Ascending aorta (tissue), 2 donors: Measurements from ENCODE around the gene TMEM17. TPM values are rescaled to one million over a fixed set of nuclear protein-coding genes. Genes with fewer than 3 reads are reported as not detected.
A peak's percentile ranks its signal among the peaks of the same experiment; 100 is the strongest.

Experiments
- DNase-seq, 2 donors: peaks; one replicate each; pipeline ENCODE4 v3.0.0-alpha.2; 2019; ENCODE audit warnings: low spot score in 2 of 2
- H3K27ac ChIP-seq, 2 donors: fragments of 200-600 bp; sonication (generic); one replicate each; pipeline ENCODE4 v1.5.1; 2016 to 2017; ENCODE audit warnings: mild to moderate bottlenecking in 1 of 2
- H3K27me3 ChIP-seq: fragments of 200-600 bp; sonication (generic); one replicate; pipeline ENCODE4 v1.5.1; 2017
- H3K36me3 ChIP-seq, 2 donors: fragments of 200-600 bp; sonication (generic); one replicate each; pipeline ENCODE4 v1.5.1; 2016
- H3K4me1 ChIP-seq, 2 donors: fragments of 200-600 bp; sonication (generic); one replicate each; pipeline ENCODE4 v1.5.1; 2016 to 2017; ENCODE audit warnings: mild to moderate bottlenecking in 1 of 2
- H3K4me3 ChIP-seq, 2 donors: fragments of 200-600 bp; sonication (generic); one replicate each; pipeline ENCODE4 v1.5.1; 2016 to 2017; ENCODE audit warnings: mild to moderate bottlenecking in 1 of 2
- H3K9me3 ChIP-seq, 2 donors: fragments of 200-600 bp; sonication (generic); one replicate each; pipeline ENCODE4 v1.5.1; 2016
- CTCF ChIP-seq, 3 experiments: fragments of 200-600 bp in 2 of 3; fragments of 450-650 bp in 1 of 3; sonication (generic) in 2 of 3; IDR thresholded peaks; one replicate each; pipeline ENCODE4 v1.5.1; 2016 to 2019; ENCODE audit warnings: antibody characterized with exemption in 3 of 3, mild to moderate bottlenecking in 1 of 3, moderate library complexity in 1 of 3
- intact Hi-C: fragments of 100-400 bp; cut with DNase I; formaldehyde crosslinking; loops from one replicate; pipeline ENCODE4 v1.15.1; 2023
- total RNA-seq: library from RNA; depleted of rRNA; stranded (reverse); fragments of >200 nt; gene quantifications from one replicate; pipeline ENCODE4 v1.1.0, GENCODE V29; 2016

Gene TMEM17
- total RNA-seq, 1 donor from 2014 or later, result not detected

- no peaks in the 10 kb centered on the region for H3K36me3 ChIP-seq
- H3K4me1 ChIP-seq, result peaks cover 0 to 14% of the 10 kb centered on the region in 2 donors
- intact Hi-C loops, result no loop called here
Observed at GRCh38 chr2:62482558-62483352, 23.2 kb downstream of the TMEM17 start.

DNA sequence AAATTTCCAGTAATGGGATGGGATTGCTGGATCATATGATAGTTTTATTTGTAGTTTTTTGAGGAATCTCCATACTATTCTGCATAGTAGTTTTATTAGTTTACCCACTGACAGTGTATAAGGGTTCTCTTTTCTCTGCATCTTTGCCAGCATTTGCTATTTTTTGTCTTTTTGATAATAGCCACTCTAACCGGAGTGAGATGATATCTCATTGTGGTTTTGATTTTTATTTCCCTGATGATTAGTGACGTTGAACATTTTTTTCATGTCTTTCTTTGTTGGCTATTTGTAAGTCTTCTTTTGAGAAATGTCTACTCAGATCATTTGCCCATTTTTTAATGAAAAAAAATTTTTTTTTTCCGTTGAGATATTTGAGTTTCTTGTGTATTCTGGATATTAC lies 26.1 kb downstream of the TMEM17 start:
- TF ChIP-seq CTCF (IDR thresholded peaks at IDR 0.05), result no peak
- Histone ChIP-seq H3K27ac (no peak overlapping the region), H3K9me3 (no peaks in the 10 kb centered on the region), H3K36me3 (no peaks in the 10 kb centered on the region), H3K4me3 (no peak overlapping the region), H3K27me3 (no peaks in the 10 kb centered on the region), H3K4me1 (peaks cover 15 to 16% of the 10 kb centered on the region in 2 donors)
- intact Hi-C loops, result no loop called here
- DNase-seq, result no peak

More at GRCh38 chr2:62482558-62483352, 23.2 kb downstream of the TMEM17 start:
- Histone ChIP-seq H3K9me3 (no peaks in the 10 kb centered on the region), H3K27me3 (no peaks in the 10 kb centered on the region), H3K27ac (no peak overlapping the region), H3K4me3 (no peak overlapping the region)
- DNase-seq, result no peak
- no peak for TF ChIP-seq CTCF (IDR thresholded peaks at IDR 0.05)

DNA sequence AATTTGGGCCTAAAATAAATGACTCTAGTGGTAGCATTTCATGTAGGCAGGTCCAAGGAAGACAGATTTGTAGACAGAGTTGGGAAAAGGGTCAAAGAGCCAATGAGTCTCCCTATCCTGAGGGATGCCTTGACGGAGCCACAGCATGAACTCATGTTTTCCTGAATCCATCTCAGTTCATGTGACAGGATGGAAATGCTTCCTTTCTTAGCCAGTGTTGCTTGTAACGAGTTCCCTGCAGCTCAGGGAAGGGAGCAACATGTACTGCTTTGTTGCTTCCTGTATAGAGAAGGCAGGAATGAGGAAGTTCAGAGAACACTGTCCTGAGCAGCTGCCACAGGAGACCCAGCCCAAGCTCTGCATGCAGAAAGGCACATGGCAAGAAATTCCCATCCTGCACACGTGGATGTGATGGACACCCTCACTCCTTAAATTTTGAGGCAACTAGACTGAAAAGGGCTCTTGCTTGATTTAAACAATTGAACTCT lies 27.9 kb downstream of the TMEM17 start:
- Histone ChIP-seq H3K9me3 (no peaks in the 10 kb centered on the region), H3K27ac (peak overlapping the region; percentile 26 to 37), H3K27me3 (no peaks in the 10 kb centered on the region), H3K4me3 (no peak overlapping the region), H3K36me3 (no peaks in the 10 kb centered on the region), H3K4me1 (peaks cover 16 to 21% of the 10 kb centered on the region in 2 donors)
- TF ChIP-seq CTCF (IDR thresholded peaks at IDR 0.05), result no peak
- no peak for DNase-seq
- intact Hi-C loops, result no loop called here

- peaks cover 16 to 21% of the 10 kb centered on the region in 2 donors for H3K4me1 ChIP-seq
- H3K27me3 ChIP-seq, result no peaks in the 10 kb centered on the region
- H3K27ac ChIP-seq, result peak overlapping the region; percentile 26 to 37
- no peak for DNase-seq
- intact Hi-C loops, result no loop called here
- no peaks in the 10 kb centered on the region for H3K9me3 ChIP-seq
- H3K4me3 ChIP-seq, result no peak overlapping the region
- TF ChIP-seq CTCF (IDR thresholded peaks at IDR 0.05), result no peak
- H3K36me3 ChIP-seq, result no peaks in the 10 kb centered on the region
Observed at GRCh38 chr2:62477573-62477972, 28.4 kb downstream of the TMEM17 start.

DNA sequence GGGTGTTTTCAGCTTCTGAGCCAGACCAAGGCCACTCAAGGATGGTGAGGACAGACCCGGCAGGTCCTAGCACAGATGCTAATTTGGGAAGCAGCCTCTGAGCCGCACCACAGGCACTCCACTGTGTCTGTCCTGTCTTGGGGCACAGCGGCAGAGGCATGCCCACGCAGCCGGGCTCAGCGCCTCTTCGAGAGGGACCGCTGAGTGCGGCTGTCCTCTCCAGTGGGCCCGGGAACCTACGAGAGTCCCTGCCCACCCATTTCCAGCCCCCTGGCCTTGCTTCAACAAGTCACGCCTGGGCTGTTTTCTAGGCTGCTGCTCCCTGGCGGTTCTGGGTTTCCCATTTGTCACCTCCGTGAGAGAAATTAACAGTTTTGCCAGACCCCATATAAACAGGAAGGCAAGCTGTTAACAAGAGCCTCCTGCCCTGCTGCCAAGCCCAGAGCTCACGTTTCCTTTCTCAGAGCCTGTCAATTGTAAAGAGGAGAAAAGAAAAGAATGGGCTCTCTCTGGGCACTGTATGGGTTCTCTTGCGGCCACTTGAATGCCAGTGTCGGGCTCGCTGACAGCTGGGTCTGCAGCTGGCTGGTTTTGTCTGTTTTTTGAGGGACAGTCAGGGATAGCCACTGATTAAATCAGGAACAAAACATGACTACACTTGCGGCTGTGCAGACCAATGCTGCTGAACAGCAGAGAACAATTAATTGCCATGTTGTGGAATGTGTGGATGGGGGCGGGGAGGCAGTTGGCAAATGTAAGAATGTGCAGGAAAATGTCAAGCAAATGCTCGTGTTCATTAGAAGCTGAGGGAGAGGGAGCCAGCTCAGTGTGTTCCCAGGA lies 30.6 kb downstream of the TMEM17 start:
- DNase-seq, result peak in 1 of 2 donors; percentile 62
- Histone ChIP-seq H3K27ac (peak overlapping the region; percentile 60 to 67), H3K9me3 (no peaks in the 10 kb centered on the region), H3K4me3 (peak overlapping the region; percentile 39 to 62), H3K36me3 (no peaks in the 10 kb centered on the region), H3K27me3 (no peaks in the 10 kb centered on the region), H3K4me1 (peaks cover 16 to 21% of the 10 kb centered on the region in 2 donors)
- intact Hi-C loops, result no loop called here
- TF ChIP-seq CTCF (IDR thresholded peaks at IDR 0.05), result no peak
